ENCODE measurements around the gene SDK1. TPM values are rescaled to one million over a fixed set of nuclear protein-coding genes. Genes with fewer than 3 reads are reported as not detected.

SDK1 gene
- total and polyA plus RNA-seq, 10 of the 15 experiments (the other 5 are each of a cell fraction or from before 2014, with no cell fraction given) = 0.14 to 0.33 TPM; not detected in 8

DNA sequence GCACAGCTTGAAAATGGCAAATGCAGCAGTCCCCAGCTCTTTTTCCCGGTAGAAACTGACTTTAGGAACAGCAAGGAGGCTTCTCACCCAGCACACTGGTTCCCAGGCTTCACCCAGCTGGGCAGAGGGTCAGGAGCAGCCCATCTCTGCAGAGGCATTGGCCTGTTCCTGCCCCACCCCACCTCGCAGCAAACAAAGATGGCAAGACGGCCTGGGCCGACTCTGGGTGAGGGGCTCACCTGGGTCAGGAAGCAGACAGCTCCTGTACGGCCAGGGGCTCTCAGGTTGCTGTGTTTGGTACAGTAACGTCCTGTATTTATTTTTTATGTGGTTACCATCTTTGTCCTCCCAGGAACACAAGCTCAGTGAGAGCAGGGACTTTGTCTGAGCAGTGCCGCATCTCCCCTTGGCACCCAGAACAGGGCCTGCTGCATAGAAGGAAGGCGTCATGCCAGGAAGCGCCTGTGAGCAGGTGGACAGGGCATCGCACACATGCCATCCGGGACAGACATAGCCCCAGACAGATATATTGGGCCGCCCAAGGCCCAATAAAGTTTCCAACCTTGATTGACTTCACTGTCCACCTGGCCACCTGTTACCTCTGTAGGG is 796.1 kb downstream of the SDK1 start:
- Histone ChIP-seq H3K36me3 (ENCODE audit: control insufficient read depth in 2 of 2, insufficient read depth in 2 of 2, low read length in 1 of 2) (no peaks in the 10 kb centered on the region), H3K27me3 (replicated peaks in 1 of 2; ENCODE audit: control insufficient read depth in 2 of 2, insufficient read depth in 2 of 2, low read length in 1 of 2) (no peaks in the 10 kb centered on the region), H3K4me1 (ENCODE audit: control insufficient read depth, insufficient read depth, low read length) (no peaks in the 10 kb centered on the region), H3K9me3 (replicated peaks; ENCODE audit: control insufficient read depth, insufficient read depth, low read length) (no peaks in the 10 kb centered on the region; the same call in 2 of the 3 replicates), H3K9ac (ENCODE audit: control insufficient read depth, insufficient read depth, low read length) (no peak overlapping the region), H2AFZ (ENCODE audit: control insufficient read depth, low read depth, low read length) (no peak overlapping the region), H3K4me2 (ENCODE audit: control insufficient read depth, insufficient read depth) (no peak overlapping the region), H4K20me1 (ENCODE audit: control insufficient read depth, insufficient read depth) (no peaks in the 10 kb centered on the region), H3K27ac (ENCODE audit: control insufficient read depth, insufficient read depth) (no peak overlapping the region), H3K4me3 (no peak overlapping the region), H3K79me2 (ENCODE audit: control insufficient read depth, insufficient read depth, low read length) (no peaks in the 10 kb centered on the region)
- SMC1A ChIA-PET (ENCODE audit: uncharacterized antibody, unreplicated experiment) = interaction anchor here (0.6 kb wide), 1 partner anchor 115 kb away, joined by 4 read pairs; no protein-coding TSS in a partner anchor
- FAIRE-seq (no peak), ATAC-seq (no peak), DNase-seq (ENCODE audit: low read depth, low spot score) (no peak)
- no peak for TF ChIP-seq RAD21 (IDR thresholded peaks at IDR 0.05; ENCODE audit: insufficient read depth, low read depth, low read length)
- TF ChIP-seq, protein P1, sequence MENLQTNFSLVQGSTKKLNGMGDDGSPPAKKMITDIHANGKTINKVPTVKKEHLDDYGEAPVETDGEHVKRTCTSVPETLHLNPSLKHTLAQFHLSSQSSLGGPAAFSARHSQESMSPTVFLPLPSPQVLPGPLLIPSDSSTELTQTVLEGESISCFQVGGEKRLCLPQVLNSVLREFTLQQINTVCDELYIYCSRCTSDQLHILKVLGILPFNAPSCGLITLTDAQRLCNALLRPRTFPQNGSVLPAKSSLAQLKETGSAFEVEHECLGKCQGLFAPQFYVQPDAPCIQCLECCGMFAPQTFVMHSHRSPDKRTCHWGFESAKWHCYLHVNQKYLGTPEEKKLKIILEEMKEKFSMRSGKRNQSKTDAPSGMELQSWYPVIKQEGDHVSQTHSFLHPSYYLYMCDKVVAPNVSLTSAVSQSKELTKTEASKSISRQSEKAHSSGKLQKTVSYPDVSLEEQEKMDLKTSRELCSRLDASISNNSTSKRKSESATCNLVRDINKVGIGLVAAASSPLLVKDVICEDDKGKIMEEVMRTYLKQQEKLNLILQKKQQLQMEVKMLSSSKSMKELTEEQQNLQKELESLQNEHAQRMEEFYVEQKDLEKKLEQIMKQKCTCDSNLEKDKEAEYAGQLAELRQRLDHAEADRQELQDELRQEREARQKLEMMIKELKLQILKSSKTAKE (IDR thresholded peaks at IDR 0.05; ENCODE audit: low read depth, poor library complexity, severe bottlenecking) = no peak
- no peak for TF ChIP-seq RUNX3 (IDR thresholded peaks at IDR 0.05; ENCODE audit: low read length)
- TF ChIP-seq, protein P2, sequence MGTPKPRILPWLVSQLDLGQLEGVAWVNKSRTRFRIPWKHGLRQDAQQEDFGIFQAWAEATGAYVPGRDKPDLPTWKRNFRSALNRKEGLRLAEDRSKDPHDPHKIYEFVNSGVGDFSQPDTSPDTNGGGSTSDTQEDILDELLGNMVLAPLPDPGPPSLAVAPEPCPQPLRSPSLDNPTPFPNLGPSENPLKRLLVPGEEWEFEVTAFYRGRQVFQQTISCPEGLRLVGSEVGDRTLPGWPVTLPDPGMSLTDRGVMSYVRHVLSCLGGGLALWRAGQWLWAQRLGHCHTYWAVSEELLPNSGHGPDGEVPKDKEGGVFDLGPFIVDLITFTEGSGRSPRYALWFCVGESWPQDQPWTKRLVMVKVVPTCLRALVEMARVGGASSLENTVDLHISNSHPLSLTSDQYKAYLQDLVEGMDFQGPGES (IDR thresholded peaks at IDR 0.05) = no peak
- TF ChIP-seq, protein P3, sequence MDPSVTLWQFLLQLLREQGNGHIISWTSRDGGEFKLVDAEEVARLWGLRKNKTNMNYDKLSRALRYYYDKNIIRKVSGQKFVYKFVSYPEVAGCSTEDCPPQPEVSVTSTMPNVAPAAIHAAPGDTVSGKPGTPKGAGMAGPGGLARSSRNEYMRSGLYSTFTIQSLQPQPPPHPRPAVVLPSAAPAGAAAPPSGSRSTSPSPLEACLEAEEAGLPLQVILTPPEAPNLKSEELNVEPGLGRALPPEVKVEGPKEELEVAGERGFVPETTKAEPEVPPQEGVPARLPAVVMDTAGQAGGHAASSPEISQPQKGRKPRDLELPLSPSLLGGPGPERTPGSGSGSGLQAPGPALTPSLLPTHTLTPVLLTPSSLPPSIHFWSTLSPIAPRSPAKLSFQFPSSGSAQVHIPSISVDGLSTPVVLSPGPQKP (IDR thresholded peaks at IDR 0.05; ENCODE audit: low read depth, low read length) = no peak
- no peak for TF ChIP-seq SUPT20H (IDR thresholded peaks at IDR 0.05; ENCODE audit: borderline replicate concordance, control insufficient read depth, low read depth, low read length)
- TF ChIP-seq EZH2 (IDR thresholded peaks at IDR 0.05; ENCODE audit: borderline replicate concordance, control insufficient read depth, low read depth, low read length) = no peak
- no peak for TF ChIP-seq MLLT1 (IDR thresholded peaks at IDR 0.05)
- TF ChIP-seq JUND (IDR thresholded peaks at IDR 0.05; ENCODE audit: low read depth, low read length) = no peak
- TF ChIP-seq, protein P4, sequence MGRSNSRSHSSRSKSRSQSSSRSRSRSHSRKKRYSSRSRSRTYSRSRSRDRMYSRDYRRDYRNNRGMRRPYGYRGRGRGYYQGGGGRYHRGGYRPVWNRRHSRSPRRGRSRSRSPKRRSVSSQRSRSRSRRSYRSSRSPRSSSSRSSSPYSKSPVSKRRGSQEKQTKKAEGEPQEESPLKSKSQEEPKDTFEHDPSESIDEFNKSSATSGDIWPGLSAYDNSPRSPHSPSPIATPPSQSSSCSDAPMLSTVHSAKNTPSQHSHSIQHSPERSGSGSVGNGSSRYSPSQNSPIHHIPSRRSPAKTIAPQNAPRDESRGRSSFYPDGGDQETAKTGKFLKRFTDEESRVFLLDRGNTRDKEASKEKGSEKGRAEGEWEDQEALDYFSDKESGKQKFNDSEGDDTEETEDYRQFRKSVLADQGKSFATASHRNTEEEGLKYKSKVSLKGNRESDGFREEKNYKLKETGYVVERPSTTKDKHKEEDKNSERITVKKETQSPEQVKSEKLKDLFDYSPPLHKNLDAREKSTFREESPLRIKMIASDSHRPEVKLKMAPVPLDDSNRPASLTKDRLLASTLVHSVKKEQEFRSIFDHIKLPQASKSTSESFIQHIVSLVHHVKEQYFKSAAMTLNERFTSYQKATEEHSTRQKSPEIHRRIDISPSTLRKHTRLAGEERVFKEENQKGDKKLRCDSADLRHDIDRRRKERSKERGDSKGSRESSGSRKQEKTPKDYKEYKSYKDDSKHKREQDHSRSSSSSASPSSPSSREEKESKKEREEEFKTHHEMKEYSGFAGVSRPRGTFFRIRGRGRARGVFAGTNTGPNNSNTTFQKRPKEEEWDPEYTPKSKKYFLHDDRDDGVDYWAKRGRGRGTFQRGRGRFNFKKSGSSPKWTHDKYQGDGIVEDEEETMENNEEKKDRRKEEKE (IDR thresholded peaks at IDR 0.05) = no peak
- no peak for TF ChIP-seq PML (IDR thresholded peaks at IDR 0.05; ENCODE audit: low read length)
- no peak for TF ChIP-seq HCFC1 (IDR thresholded peaks at IDR 0.05; ENCODE audit: low read length)
- 36% methylated on average over 12 of the region's 12 CpGs for WGBS (ENCODE audit: insufficient coverage, insufficient replicate concordance, low lambda C conversion rate, missing lambda C conversion rate)
- RAD21 ChIA-PET (ENCODE audit: unreplicated experiment) = no interaction called here
- intact Hi-C loops (cut with micrococcal nuclease; ENCODE audit: unreplicated experiment) (no loop called here), in situ Hi-C loops (cut with MboI) (no loop called here)
- BruUV-seq (replicated peaks) = no TSS peak
- CTCF ChIA-PET = no interaction called here
- POLR2A ChIA-PET = no interaction called here

Measured in GM12878 (cell line).